GM12864 (cell line): ENCODE results near the gene TLR8.
A peak's percentile ranks its signal among the peaks of the same experiment; 100 is the strongest.

Experiments used
- DNase-seq: peaks from one replicate; pipeline ENCODE4 v3.0.0-alpha.2; 2011; ENCODE audit warnings: low read depth
- H3K4me3 ChIP-seq: 2 replicates; pipeline ENCODE4 v1.5.1; 2011; ENCODE audit warnings: mild to moderate bottlenecking, low read depth, low read length, control low read depth
- TF ChIP-seq, protein P1 (sequence below): IDR thresholded peaks from 2 replicates; pipeline ENCODE4 v1.5.1; 2011; ENCODE audit warnings: low read depth, mild to moderate bottlenecking, moderate library complexity, low read length, control low read depth, inconsistent platforms; ENCODE audit errors: missing control alignments

The TLR8 gene

DNA sequence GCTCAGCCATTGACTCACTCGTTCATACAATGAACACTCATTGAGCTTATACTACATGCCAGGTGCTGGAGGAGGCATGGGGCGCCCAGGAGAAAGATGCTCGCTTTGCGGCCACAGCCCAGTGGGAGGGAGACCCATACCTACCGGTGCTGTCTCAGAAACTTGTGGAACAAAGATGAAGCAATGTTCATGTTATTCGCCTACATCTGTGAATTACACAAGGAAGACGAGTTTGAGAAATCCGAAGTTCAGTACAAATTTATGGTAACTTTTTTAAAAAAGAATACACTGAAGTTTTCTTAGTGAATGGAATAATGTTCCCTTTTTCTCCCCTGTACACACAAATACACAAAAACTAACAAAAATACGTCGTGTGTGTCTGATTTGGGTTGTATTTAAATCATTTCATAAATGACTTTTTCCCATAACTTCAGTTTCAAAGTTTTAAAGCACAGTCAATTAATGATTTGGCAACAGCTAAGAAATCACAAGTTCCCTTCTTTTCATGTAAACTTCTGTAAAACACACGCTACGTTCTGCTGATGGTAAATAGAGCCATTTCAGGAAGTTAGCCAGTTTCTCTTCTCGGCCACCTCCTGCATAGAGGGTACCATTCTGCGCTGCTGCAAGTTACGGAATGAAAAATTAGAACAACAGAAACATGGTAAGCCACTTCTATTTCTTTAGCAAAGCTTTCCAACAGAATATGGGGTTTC lies at the start of gene TLR8:
TLR8 (plus strand) TSS at position 575 of the 716 bp plus-strand sequence; CDS start at position 662, 87 bp downstream.
- no peak within 1 kb of the TSS for H3K4me3 ChIP-seq
- TF ChIP-seq, protein P1, sequence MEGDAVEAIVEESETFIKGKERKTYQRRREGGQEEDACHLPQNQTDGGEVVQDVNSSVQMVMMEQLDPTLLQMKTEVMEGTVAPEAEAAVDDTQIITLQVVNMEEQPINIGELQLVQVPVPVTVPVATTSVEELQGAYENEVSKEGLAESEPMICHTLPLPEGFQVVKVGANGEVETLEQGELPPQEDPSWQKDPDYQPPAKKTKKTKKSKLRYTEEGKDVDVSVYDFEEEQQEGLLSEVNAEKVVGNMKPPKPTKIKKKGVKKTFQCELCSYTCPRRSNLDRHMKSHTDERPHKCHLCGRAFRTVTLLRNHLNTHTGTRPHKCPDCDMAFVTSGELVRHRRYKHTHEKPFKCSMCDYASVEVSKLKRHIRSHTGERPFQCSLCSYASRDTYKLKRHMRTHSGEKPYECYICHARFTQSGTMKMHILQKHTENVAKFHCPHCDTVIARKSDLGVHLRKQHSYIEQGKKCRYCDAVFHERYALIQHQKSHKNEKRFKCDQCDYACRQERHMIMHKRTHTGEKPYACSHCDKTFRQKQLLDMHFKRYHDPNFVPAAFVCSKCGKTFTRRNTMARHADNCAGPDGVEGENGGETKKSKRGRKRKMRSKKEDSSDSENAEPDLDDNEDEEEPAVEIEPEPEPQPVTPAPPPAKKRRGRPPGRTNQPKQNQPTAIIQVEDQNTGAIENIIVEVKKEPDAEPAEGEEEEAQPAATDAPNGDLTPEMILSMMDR, result no peak
- no peak for DNase-seq

DNA sequence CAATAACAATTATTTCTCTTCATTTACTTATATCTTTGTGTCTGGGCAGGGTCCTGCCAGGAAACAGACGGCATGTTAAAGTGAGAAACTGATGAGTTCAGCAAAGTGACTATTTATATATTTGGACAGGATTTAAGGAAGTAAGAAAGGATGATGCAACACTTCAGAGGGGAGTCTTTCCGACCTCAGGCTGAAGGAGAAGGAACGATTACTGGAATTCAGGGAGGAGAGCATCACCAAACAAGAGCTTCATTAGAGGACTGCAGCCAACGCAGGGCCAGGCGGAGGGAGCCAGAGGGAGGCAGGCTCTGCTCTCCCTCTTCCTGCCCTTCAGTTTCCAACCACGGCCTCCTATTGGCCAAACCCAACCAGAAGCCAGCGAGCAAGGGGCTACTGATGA lies 41.1 kb upstream of the TLR8 start:
- H3K4me3 ChIP-seq, result no peak overlapping the region
- no peak for DNase-seq
- TF ChIP-seq, protein P1, result no peak

DNA sequence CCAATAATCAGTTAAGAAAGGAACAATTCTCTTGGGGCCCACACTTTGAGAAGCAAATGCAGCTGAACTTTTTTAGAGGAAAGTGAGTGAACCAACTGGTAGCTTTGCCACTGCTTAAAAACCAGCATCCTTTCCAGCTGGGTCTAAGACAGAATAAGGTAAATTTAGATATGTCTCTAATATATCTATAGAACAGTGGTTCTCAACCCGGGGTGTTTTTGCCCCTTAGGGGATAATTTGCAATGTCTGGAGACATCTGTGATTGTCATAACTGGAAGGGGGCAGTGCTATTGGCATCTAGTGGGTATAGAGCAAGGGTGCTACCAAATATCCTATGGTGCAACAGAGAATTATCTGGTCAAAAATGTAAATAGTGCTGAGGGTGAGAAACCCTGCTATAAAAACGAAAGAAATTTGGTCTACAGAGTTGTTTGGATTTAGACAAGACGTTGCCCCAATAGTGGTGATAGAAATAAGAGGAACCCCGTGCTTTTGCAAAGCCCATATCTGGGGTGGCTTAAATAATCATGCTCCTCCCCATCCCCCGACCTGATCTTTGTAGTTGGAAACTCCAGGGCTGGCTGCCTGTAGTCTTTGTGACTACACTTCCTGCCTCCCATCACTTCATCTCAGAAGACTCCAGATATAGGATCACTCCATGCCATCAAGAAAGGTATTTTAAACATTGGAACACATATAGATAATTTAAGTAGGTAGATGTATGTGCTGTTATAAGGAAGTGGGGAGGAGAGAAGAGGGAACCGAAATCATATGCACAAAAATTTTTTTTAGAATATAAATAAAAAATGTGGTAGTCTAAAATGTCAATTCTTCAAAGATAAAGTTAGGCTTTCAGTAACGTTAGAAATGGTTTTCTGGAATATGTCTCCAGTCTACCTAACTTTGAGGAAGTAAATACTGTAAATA lies 39.7 kb upstream of the TLR8 start, which contains the start of gene TLR7:
TLR7 (plus strand) TSS at position 622 of the 927 bp plus-strand sequence. CDS start 507 bp downstream, outside the sequence.
- peak within 1 kb of the TSS; percentile 51 for H3K4me3 ChIP-seq
- TF ChIP-seq, protein P1, result no peak
- no peak for DNase-seq

DNA sequence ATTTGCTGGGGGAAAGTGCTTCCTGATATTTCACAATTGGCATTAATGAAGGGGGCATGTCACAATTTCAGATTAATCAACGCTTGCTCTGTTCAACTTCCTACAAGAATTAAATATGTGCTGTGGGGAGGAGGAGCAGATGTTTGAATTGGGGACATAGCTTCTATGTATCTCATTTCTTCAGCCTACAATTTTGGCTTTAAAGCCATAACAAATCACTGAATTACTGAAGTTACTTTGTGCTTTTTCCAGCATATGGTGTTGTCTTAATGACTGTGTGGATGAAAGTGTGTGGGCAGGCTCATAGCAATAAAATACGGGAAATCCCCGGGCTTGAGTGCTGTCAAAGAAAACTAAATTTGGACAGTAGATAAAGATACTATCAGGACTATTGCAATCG lies 38.7 kb upstream of the TLR8 start:
- DNase-seq, result no peak
- TF ChIP-seq, protein P1, result no peak
- peak overlapping the region; percentile 51 for H3K4me3 ChIP-seq

DNA sequence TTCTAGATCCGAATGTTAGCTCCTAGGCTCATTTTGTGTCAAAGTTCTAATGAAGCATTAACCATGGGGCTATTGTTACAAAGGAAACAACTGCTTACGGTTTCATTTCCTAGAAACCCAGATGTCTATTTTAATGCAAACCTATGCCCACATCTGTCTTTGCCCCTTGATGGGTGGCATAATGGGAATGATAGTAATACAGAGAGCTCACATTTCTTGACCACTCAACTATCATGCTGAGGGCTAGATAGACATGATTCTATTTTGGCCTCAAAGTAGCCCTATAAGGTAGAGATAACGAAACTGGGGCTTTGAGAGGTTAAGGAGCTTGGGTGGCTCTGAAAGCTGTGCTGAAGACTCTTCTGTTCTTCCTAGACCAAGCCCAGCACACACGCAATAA lies 37.7 kb upstream of the TLR8 start:
- peak overlapping the region; percentile 51 for H3K4me3 ChIP-seq
- TF ChIP-seq, protein P1, result no peak

DNA sequence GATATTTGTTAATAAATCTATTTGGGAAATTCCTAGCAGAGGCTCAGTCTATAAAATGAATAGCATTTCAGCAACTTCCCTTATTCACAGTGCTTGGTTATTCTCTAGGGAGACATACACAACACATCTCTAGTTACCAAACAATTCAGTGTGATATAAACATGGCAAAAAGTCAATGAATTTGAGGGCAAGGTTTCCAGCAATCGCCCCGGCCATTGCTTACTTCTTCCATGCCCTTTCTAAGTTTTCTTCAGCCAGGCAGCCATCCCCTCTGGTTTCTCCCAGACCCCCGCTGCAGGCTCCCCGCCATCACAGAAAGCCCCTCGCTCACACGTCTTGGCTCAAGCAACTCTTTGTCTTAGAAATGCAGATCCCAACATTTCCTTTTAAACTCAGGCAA lies 35.2 kb upstream of the TLR8 start:
- peak overlapping the region; percentile 22 for H3K4me3 ChIP-seq
- TF ChIP-seq, protein P1, result no peak
- no peak for DNase-seq

More for the DNA sequence above, 37.7 kb upstream of the TLR8 start:
- peak; percentile 37 for DNase-seq
